ENCODE results near the gene TMPRSS11A. TPM values are rescaled to one million over a fixed set of nuclear protein-coding genes. Genes with fewer than 3 reads are reported as not detected.

TMPRSS11A gene
- total RNA-seq, 1 experiment from 2014 or later: not detected

DNA sequence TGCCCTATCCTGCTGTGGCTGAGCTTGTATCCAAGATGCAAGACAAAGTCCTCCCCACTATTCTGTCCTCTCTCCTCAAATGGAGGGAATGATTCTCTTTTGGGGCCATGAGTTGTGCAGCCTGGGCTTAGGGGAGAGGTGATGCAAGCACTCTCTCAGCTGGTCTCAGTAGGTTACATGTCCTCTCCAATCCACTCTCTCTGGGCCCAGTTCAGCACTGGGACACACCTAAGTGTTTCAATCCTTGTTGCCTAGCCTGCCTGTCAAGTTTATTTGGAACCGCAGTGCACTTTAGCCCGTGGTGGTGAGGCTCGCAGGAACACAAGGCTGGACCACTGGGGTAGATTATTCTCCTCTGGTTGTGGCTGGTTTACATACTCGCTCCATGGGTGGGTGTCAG lies 55.6 kb downstream of the TMPRSS11A start:
- no peak for DNase-seq (ENCODE audit: low read depth in 1 of 2, low spot score in 2 of 2)
- H3K4me1 ChIP-seq (replicated peaks): no peaks in the 10 kb centered on the region
- H3K4me3 ChIP-seq: no peak overlapping the region

DNA sequence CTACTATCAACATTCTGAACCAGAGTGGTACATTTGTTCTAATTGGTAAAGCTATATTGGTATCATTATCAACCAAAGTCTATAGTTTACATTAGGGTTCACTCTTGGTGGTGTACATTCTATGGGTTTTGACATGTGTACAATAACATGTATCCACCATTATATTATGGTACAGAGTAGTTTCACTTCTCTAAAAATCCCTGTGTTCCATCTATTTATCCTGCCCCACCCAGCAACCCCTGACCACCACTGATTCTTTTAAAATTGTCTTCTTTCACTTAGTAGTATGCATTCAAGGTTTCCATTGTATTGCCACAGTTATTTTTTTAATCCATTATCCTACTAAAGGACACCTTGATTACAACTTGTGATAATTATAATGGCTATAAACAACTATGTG lies 64.2 kb downstream of the TMPRSS11A start:
- no peak for DNase-seq (ENCODE audit: low read depth in 1 of 2, low spot score in 2 of 2)
- Histone ChIP-seq H3K9me3 (replicated peaks) (no peaks in the 10 kb centered on the region), H3K4me1 (replicated peaks) (no peaks in the 10 kb centered on the region), H3K36me3 (no peaks in the 10 kb centered on the region), H3K27ac (no peak overlapping the region), H3K4me3 (no peak overlapping the region), H3K27me3 (replicated peaks) (no peaks in the 10 kb centered on the region)

More for the DNA sequence above, 55.6 kb downstream of the TMPRSS11A start:
- Histone ChIP-seq H3K27me3 (replicated peaks) (peaks cover 10% of the 10 kb centered on the region), H3K9me3 (replicated peaks) (no peaks in the 10 kb centered on the region), H3K27ac (no peak overlapping the region), H3K36me3 (no peaks in the 10 kb centered on the region)

DNA sequence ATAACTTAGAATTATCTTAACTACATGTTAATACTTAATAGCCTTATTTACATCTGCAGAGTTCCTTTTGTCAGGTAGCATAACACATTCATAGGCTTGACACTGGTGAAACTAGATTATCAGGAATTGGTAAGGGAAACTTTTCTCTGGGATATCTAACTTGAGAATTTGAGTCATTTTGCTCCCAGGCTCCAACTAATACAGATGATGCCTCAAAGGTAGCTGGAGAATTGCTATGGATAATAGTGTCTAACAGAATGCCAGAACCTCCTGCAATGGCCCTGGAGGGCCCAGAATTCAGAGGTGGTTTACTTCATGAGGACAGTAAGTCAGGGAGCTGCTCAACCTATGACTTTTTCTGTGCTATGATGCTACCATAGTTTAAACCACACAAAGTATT lies 65.6 kb downstream of the TMPRSS11A start:
- no peak overlapping the region for H3K27ac ChIP-seq
- no peaks in the 10 kb centered on the region for H3K27me3 ChIP-seq (replicated peaks)
- H3K36me3 ChIP-seq: no peaks in the 10 kb centered on the region
- DNase-seq (ENCODE audit: low read depth in 1 of 2, low spot score in 2 of 2): no peak
- H3K9me3 ChIP-seq (replicated peaks): no peaks in the 10 kb centered on the region
- H3K4me1 ChIP-seq (replicated peaks): no peaks in the 10 kb centered on the region
- no peak overlapping the region for H3K4me3 ChIP-seq

DNA sequence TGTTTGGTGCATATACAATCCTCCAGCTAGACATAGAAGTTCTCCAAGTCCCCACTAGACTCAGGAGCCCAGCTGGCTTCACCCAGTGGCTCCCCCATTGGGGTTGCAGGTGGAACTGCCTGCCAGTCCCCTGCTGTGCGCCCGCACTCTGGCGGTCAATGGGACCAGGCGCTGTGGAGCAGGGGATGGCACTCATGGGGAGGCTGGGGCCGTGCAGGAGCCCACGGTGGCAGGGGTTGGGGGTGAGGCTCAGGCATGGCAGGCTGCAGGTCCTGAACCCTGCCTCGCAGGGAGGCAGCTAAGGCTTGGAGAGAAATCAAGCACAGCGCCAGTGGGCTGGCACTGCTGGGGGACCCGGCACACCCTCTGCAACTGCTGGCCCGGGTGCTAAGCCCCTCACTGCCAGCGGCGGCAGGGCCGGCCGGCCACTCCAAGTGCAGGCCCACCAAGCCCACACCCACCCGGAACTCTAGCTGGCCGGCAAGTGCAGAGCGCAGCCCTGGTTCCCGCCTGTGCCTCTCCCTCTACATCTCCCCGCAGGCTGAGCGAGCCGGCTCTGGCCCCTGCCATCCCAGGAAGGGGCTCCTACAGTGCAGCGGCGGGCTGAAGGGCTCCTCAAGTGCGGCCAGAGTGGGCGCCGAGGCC lies 66.8 kb downstream of the TMPRSS11A start:
- Histone ChIP-seq H3K4me1 (replicated peaks) (no peaks in the 10 kb centered on the region), H3K4me3 (no peak overlapping the region), H3K9me3 (replicated peaks) (no peaks in the 10 kb centered on the region), H3K27me3 (replicated peaks) (no peaks in the 10 kb centered on the region), H3K36me3 (no peaks in the 10 kb centered on the region), H3K27ac (no peak overlapping the region)
- DNase-seq (ENCODE audit: low read depth in 1 of 2, low spot score in 2 of 2): no peak

DNA sequence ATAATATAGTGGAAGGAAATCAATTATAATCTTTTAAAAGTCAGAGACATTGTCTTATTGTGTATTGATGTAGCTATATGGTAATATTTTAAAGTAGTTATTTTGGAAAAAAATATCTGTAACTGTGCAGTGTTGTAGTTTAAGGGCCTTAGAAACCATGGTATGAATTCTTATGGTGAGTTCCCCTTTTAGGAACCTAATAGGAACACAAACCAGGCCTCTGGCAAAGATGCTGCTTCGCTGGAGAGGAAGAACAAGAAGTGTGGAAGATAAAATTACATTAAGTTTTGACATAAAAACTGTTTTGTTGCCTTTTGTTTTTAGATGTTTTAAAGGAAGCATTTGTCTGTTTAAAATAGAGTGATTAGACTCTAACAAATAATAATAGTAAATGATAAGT lies 68.6 kb downstream of the TMPRSS11A start:
- Histone ChIP-seq H3K27me3 (replicated peaks) (no peaks in the 10 kb centered on the region), H3K4me1 (replicated peaks) (no peaks in the 10 kb centered on the region), H3K36me3 (no peaks in the 10 kb centered on the region), H3K4me3 (no peak overlapping the region), H3K27ac (no peak overlapping the region), H3K9me3 (replicated peaks) (no peaks in the 10 kb centered on the region)
- no peak for DNase-seq (ENCODE audit: low read depth in 1 of 2, low spot score in 2 of 2)

DNA sequence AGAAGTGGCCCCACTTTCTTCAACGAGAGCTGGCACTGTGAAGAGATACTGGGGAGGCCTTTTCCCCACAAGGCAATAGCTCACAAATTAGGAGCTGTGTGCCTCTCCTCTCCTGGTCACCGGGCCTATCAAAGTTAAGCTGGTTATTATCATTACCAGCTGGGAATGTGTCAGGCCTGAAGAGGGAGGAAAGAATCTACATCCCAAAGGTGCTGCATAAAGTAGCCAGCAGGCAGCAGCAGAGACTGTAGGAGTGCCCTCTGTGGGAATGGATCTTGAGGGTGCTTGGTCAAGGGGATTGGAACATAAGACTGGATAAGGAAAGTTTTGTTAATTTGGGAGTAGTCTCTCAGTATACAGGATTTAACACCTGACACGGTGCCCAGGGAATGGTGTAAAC lies 70.4 kb downstream of the TMPRSS11A start:
- Histone ChIP-seq H3K36me3 (no peaks in the 10 kb centered on the region), H3K4me1 (replicated peaks) (no peaks in the 10 kb centered on the region), H3K27ac (no peak overlapping the region), H3K4me3 (no peak overlapping the region), H3K27me3 (replicated peaks) (no peaks in the 10 kb centered on the region), H3K9me3 (replicated peaks) (no peaks in the 10 kb centered on the region)
- no peak for DNase-seq (ENCODE audit: low read depth in 1 of 2, low spot score in 2 of 2)

DNA sequence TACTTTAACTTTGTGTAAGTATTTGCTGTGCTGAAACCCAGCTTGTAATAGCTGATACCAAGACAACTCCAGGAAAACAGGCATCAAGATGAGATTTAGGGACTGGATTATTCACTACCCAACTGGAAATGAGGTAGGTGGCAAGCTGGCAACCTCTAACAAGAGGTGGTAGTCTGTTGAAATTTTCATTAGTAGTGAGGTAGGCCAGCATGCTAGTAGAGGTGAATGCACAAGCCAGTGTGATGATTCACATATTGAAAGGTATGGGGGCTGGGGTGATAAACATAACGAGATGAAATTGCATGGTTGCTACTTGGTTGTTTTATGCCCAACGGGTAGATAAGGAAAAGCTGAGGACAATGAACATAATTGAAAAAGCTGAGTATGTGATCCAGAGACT lies 71.0 kb downstream of the TMPRSS11A start:
- no peak overlapping the region for H3K27ac ChIP-seq
- DNase-seq (ENCODE audit: low read depth in 1 of 2, low spot score in 2 of 2): no peak
- no peaks in the 10 kb centered on the region for H3K36me3 ChIP-seq
- H3K27me3 ChIP-seq (replicated peaks): no peaks in the 10 kb centered on the region
- no peaks in the 10 kb centered on the region; the same call in 1 of the 2 replicates for H3K4me1 ChIP-seq (replicated peaks)
- no peak overlapping the region for H3K4me3 ChIP-seq
- no peaks in the 10 kb centered on the region for H3K9me3 ChIP-seq (replicated peaks)

DNA sequence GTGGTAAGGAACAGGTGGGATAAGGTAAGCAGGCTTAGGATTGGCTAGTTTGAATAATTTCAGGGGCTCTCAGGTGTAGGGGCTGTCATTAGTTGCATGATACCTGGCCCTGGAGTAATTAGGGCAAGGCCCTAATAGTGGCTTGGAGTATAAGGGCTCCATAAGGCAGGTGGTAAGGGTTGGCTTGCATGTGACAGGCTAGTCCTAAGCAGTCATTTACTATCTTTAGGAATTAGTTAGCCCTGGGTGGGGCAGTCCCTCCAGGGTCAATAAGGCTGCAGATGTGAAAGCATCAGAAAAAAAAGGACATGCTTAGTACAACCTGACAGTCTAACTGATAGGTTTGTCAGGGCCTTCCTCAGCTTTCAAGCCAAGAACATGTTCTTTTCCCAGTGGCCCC lies 71.6 kb downstream of the TMPRSS11A start:
- no peaks in the 10 kb centered on the region for H3K36me3 ChIP-seq
- H3K4me1 ChIP-seq (replicated peaks): peaks cover 4% of the 10 kb centered on the region
- DNase-seq (ENCODE audit: low read depth in 1 of 2, low spot score in 2 of 2): no peak
- H3K9me3 ChIP-seq (replicated peaks): no peaks in the 10 kb centered on the region
- no peaks in the 10 kb centered on the region for H3K27me3 ChIP-seq (replicated peaks)
- H3K4me3 ChIP-seq: no peak overlapping the region
- H3K27ac ChIP-seq: no peak overlapping the region

DNA sequence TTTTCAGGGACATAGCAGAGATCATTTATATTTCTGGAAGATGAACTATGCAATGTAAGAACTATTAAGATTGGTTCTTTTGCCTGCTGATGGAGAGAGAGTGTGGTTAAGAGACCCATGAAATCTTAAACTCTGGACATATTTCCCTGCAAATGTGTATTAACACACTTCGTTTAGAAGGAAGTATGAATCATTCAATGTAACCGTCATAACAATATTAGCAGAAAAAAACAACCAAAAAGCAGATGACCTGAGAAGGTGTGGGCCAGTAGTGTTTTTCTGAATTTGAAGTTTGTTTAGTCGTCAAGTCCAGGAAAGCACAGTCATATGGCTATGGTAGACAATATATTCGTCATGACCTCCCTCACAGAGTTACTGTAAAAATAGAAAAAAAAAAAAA lies 77.0 kb downstream of the TMPRSS11A start:
- no peaks in the 10 kb centered on the region for H3K27me3 ChIP-seq (replicated peaks)
- H3K27ac ChIP-seq: peak overlapping the region; percentile 82
- no peak for DNase-seq (ENCODE audit: low read depth in 1 of 2, low spot score in 2 of 2)
- no peaks in the 10 kb centered on the region for H3K36me3 ChIP-seq
- H3K9me3 ChIP-seq (replicated peaks): no peaks in the 10 kb centered on the region
- H3K4me1 ChIP-seq (replicated peaks): peaks cover 18% of the 10 kb centered on the region
- no peak overlapping the region for H3K4me3 ChIP-seq

DNA sequence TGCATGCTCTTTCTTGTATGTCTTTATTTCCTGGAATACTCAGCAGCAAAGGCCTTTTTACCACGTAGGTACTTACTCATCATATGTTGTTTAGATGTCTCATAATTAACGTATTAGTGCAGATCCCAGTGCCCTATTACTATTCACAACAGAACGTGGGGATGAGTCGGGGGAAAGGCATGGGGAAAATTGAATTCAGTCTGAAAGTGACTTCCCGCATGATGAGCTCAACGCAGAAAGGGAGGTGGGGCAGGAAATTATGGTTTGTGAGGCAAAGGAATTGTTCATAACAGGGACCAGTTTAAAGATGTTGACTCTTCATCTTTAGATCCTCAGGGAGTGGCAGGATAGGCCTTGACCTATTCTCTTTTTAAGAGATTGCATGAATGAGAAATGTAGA lies 77.5 kb downstream of the TMPRSS11A start:
- Histone ChIP-seq H3K27ac (peak overlapping the region; percentile 82), H3K4me3 (no peak overlapping the region)

DNA sequence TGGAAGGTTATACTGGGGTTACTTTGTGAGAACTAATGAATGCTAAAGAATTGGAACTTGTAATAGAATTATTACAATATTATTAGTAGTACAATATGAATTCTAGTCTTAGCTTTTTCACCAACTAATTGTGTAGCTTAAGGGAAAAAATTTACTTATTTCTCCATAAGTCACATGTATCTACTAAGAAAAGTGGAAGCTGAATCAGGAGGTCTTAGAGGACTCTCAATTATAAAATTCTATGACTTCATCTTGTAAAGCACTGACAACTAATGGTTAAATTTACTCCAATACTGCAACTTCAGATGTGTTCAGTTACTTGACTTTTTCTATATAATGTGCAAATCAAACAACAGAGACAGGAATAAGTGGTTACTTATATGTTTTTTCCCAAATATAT lies 78.6 kb downstream of the TMPRSS11A start:
- no peak for DNase-seq (ENCODE audit: low read depth in 1 of 2, low spot score in 2 of 2)
- Histone ChIP-seq H3K4me1 (replicated peaks) (peaks cover 18% of the 10 kb centered on the region), H3K9me3 (replicated peaks) (no peaks in the 10 kb centered on the region), H3K36me3 (no peaks in the 10 kb centered on the region), H3K27me3 (replicated peaks) (no peaks in the 10 kb centered on the region), H3K27ac (no peak overlapping the region), H3K4me3 (no peak overlapping the region)

More for the DNA sequence above, 77.5 kb downstream of the TMPRSS11A start:
- DNase-seq (ENCODE audit: low read depth in 1 of 2, low spot score in 2 of 2): peak; percentile 75 to 83
- no peaks in the 10 kb centered on the region for H3K36me3 ChIP-seq
- no peaks in the 10 kb centered on the region for H3K27me3 ChIP-seq (replicated peaks)
- H3K9me3 ChIP-seq (replicated peaks): no peaks in the 10 kb centered on the region
- peaks cover 18% of the 10 kb centered on the region for H3K4me1 ChIP-seq (replicated peaks)

DNA sequence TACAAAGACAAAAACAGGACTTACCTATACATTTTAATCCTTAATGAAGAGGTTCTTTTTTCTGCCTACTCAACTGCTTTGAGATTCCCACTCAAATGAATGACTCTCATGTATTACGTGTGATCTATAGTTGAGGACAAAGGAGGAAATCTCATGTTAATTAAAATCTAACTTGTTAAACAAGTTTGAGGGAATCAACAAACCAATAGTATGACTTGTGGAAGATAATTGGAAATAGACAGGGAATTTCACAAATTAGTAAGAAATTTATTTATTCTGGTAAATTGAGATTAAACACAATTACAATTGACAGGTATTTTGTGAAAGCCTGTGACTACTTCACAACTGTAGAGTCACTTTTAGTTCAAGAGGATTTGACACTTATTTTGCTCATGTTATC lies 79.4 kb downstream of the TMPRSS11A start, which contains the start of gene TMPRSS11D:
Gene TMPRSS11D, minus strand, starts transcription at position 101 of the 400 bp plus-strand sequence. Its CDS starts 69 bp downstream, at position 32.
- Histone ChIP-seq H3K36me3 (no peaks in the 10 kb centered on the region), H3K4me1 (replicated peaks) (peaks cover 18% of the 10 kb centered on the region), H3K27ac (no peak within 1 kb of the TSS)

DNA sequence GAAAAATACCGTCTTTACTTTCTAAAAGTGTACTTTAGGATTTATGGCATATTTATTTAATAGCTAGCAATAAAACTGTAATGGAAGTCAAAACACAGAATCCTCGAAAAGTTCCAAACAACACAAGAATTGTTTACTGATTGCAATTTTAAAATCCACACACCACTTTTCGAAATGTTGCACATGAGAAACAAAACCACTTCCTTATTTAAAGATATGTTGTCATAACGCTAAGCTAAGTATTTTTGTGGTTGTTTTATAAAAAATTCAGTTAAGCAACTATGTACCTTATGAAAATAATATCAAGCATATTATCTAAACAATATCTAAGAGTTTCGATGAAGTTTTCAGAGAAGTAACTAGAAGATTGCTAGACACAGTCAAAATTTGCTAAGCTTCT lies 79.8 kb downstream of the TMPRSS11A start:
- DNase-seq (ENCODE audit: low read depth in 1 of 2, low spot score in 2 of 2): no peak
- Histone ChIP-seq H3K27ac (no peak overlapping the region), H3K9me3 (replicated peaks) (no peaks in the 10 kb centered on the region), H3K27me3 (replicated peaks) (no peaks in the 10 kb centered on the region), H3K4me3 (no peak overlapping the region), H3K36me3 (no peaks in the 10 kb centered on the region), H3K4me1 (replicated peaks) (peaks cover 18% of the 10 kb centered on the region)

More for the DNA sequence above, 79.4 kb downstream of the TMPRSS11A start, which contains the start of gene TMPRSS11D:
- Histone ChIP-seq H3K9me3 (replicated peaks) (no peaks in the 10 kb centered on the region), H3K4me3 (no peak within 1 kb of the TSS), H3K27me3 (replicated peaks) (no peaks in the 10 kb centered on the region)
- no peak for DNase-seq (ENCODE audit: low read depth in 1 of 2, low spot score in 2 of 2)

DNA sequence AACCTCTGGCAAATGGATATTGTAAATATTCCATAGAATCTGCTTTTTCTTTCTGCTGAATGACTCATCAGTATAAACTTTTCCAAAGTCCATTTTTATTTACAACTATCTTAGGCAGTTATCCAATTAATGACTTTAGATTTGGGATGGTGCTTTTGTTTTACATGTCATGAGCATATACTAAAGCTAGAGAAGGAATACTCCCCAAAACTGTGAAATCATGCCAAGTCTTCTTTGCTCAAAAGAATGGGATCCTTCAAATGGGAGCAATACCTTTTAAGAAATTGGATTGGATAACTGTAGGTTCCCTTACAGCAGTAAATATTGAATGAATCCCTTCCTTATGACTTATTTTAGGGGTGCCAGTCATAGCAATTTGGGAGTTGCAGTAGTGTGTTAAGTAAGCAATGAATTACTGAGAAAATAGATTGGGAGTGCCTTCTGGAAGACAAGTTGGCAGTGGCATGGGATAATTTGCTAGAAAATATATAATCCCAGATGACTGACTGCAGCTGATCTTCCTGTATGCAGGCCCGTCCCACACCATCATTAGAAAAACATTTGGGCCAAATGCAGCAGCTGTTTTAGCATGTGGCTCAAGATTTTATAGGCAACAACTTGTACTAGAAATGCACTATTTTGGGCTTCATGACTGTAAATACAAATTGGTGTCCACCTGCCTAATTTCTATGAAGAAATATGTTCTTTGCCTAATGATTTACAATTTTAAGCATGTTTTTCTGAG lies 82.3 kb downstream of the TMPRSS11A start:
- H3K4me1 ChIP-seq (replicated peaks): peaks cover 9% of the 10 kb centered on the region
- no peak overlapping the region for H3K4me3 ChIP-seq
- H3K36me3 ChIP-seq: no peaks in the 10 kb centered on the region
- H3K27ac ChIP-seq: no peak overlapping the region
- H3K27me3 ChIP-seq (replicated peaks): no peaks in the 10 kb centered on the region
- H3K9me3 ChIP-seq (replicated peaks): no peaks in the 10 kb centered on the region
- DNase-seq (ENCODE audit: low read depth in 1 of 2, low spot score in 2 of 2): no peak

Measured in SJSA1 (cell line).